WERI-Rb-1 (cell line): ENCODE results near the gene APBA2.
A peak's percentile ranks its signal among the peaks of the same experiment; 100 is the strongest.

Source experiments
- DNase-seq: peaks from one replicate; pipeline ENCODE4 v3.0.0-alpha.2; 2020
- H3K27ac ChIP-seq: fragments of 250-450 bp; sonication (Bioruptor Pico); 2 replicates; pipeline ENCODE4 v1.5.1; 2020; ENCODE audit warnings: mild to moderate bottlenecking, moderate library complexity
- H3K27me3 ChIP-seq: fragments of 250-450 bp; sonication (Bioruptor Pico); 2 replicates; pipeline ENCODE4 v1.5.1; 2021; ENCODE audit warnings: mild to moderate bottlenecking, low read depth, moderate library complexity; ENCODE audit not compliant: insufficient read depth, severe bottlenecking
- H3K36me3 ChIP-seq: fragments of 250-450 bp; sonication (Bioruptor Pico); 2 replicates; pipeline ENCODE4 v1.5.1; 2020; ENCODE audit warnings: mild to moderate bottlenecking, moderate library complexity
- H3K4me3 ChIP-seq: 2 replicates; pipeline ENCODE4 v1.5.1; 2011; ENCODE audit warnings: low read depth, mild to moderate bottlenecking, control low read depth, low read length
- H3K9me3 ChIP-seq: fragments of 250-450 bp; sonication (Bioruptor Pico); 2 replicates; pipeline ENCODE4 v1.5.1; 2021; ENCODE audit warnings: mild to moderate bottlenecking, moderate library complexity; ENCODE audit not compliant: severe bottlenecking
- TF ChIP-seq, protein P1 (sequence below): IDR thresholded peaks from 2 replicates; pipeline ENCODE4 v1.5.1; 2011; ENCODE audit warnings: low read depth, mild to moderate bottlenecking, control low read depth, inconsistent platforms, low read length

Gene APBA2

GRCh38 chr15:28920781-28921331, 35.1 kb downstream of the APBA2 start:
- TF ChIP-seq, protein P1, sequence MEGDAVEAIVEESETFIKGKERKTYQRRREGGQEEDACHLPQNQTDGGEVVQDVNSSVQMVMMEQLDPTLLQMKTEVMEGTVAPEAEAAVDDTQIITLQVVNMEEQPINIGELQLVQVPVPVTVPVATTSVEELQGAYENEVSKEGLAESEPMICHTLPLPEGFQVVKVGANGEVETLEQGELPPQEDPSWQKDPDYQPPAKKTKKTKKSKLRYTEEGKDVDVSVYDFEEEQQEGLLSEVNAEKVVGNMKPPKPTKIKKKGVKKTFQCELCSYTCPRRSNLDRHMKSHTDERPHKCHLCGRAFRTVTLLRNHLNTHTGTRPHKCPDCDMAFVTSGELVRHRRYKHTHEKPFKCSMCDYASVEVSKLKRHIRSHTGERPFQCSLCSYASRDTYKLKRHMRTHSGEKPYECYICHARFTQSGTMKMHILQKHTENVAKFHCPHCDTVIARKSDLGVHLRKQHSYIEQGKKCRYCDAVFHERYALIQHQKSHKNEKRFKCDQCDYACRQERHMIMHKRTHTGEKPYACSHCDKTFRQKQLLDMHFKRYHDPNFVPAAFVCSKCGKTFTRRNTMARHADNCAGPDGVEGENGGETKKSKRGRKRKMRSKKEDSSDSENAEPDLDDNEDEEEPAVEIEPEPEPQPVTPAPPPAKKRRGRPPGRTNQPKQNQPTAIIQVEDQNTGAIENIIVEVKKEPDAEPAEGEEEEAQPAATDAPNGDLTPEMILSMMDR: no peak
- Histone ChIP-seq H3K4me3 (no peak overlapping the region), H3K36me3 (peaks cover 6% of the 10 kb centered on the region; the same call in 1 of the 2 replicates), H3K27ac (no peak overlapping the region), H3K9me3 (no peaks in the 10 kb centered on the region), H3K27me3 (no peaks in the 10 kb centered on the region)
- no peak for DNase-seq

GRCh38 chr15:28921336-28921735, 35.6 kb downstream of the APBA2 start:
- H3K27me3 ChIP-seq: no peaks in the 10 kb centered on the region
- no peak for DNase-seq
- H3K4me3 ChIP-seq: no peak overlapping the region
- no peaks in the 10 kb centered on the region for H3K9me3 ChIP-seq
- TF ChIP-seq, protein P1: no peak
- peaks cover 6% of the 10 kb centered on the region; the same call in 1 of the 2 replicates for H3K36me3 ChIP-seq
- H3K27ac ChIP-seq: no peak overlapping the region

GRCh38 chr15:28921919-28922706, 36.3 kb downstream of the APBA2 start:
- H3K9me3 ChIP-seq: no peaks in the 10 kb centered on the region
- no peak for DNase-seq
- H3K27me3 ChIP-seq: no peaks in the 10 kb centered on the region
- TF ChIP-seq, protein P1: peak; percentile 61
- H3K4me3 ChIP-seq: no peak overlapping the region
- peaks cover 6% of the 10 kb centered on the region; the same call in 1 of the 2 replicates for H3K36me3 ChIP-seq
- H3K27ac ChIP-seq: no peak overlapping the region

DNA sequence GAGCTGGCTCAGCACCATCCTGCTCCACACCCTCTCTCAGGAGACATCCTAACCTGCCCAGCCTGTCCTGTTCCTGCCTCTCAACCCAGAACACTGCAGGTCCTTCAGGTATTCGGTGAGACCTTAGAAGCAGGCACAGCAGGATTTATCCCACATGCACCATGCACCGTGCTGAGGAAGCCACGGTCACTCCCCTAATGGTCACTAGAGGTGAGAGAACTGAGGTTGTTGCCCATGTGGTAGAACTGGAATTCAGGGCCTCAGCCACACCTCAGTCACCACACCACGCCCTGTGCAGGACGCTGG, 36.9 kb downstream of the APBA2 start:
- H3K27me3 ChIP-seq: no peaks in the 10 kb centered on the region
- DNase-seq: no peak
- H3K27ac ChIP-seq: no peak overlapping the region
- TF ChIP-seq, protein P1: no peak
- H3K4me3 ChIP-seq: no peak overlapping the region
- peaks cover 6% of the 10 kb centered on the region; the same call in 1 of the 2 replicates for H3K36me3 ChIP-seq
- no peaks in the 10 kb centered on the region for H3K9me3 ChIP-seq

DNA sequence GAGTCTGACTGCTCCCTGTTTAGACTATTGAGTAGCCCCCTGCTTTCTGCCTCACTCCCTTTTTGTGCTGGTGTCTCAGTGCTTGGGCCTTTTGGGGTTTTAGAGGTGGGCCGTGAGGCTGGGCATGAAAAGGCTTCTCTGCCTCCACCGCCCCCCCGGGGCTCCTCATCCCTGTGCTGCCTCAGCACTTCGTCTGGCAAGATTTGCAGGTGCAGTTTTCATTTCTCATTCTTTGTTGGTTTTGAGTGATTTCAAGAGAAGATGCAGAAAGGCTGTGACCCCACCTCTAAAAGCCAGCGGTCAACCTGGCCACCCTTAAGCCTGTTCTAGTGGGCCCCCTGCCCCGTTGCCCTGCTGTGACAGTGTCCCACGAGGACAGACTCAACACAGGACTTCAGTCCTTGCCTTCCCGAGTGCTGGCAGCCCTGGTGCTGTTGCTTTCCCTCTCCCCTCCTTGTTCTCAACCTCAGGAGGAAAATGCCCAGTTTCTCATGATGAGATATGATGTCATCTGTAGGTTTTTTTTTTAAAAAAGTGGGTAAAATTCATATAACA, 38.0 kb downstream of the APBA2 start:
- Histone ChIP-seq H3K4me3 (no peak overlapping the region), H3K27ac (no peak overlapping the region), H3K9me3 (no peaks in the 10 kb centered on the region), H3K36me3 (peaks cover 6% of the 10 kb centered on the region; the same call in 1 of the 2 replicates), H3K27me3 (no peaks in the 10 kb centered on the region)
- TF ChIP-seq, protein P1: no peak
- no peak for DNase-seq
